Measurements from ENCODE around the gene KCNN4. TPM values are rescaled to one million over a fixed set of nuclear protein-coding genes. Genes with fewer than 3 reads are reported as not detected.

Gene KCNN4
- total and polyA plus RNA-seq, 2 donors (not counting 1 experiment from before 2014, with no cell fraction given), result 107 to 267 TPM

DNA sequence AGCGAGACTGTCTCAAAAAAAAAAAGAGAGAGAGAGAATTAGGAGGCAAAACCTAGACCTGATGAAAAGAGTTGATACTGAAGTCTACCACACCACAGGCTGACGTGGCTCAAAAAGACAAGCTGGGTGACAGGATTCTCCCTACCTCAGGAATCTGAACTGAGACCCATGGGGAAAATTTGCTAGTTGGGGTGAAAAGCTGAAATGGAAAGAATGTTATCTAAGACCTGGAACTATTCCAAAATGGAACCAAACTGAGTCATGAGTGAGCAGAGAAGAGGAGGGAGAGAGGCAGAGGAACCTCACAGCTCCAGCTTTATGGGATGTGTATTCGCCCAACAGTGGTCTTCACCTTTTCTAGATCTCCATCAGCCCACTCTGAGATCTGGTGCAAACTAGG, 37.7 kb downstream of the KCNN4 start:
- ChIA-PET CTCF (interaction anchor here (1.3 to 10.4 kb wide), 6 partner anchors 12 to 73 kb away, joined by 3 to 237 read pairs (median 72); partner anchors contain the start of genes KCNN4, PLAUR and SMG9), POLR2A (interaction anchor here (0.7 kb wide), 1 partner anchor 132 kb away, joined by 3 read pairs; no protein-coding TSS in a partner anchor)
- ATAC-seq (ENCODE audit: low read depth) (no peak), DNase-seq (no peak)
- Histone ChIP-seq H3K36me3 (replicated peaks in 1 of 2; ENCODE audit: control extremely low read depth in 1 of 2, control insufficient read depth in 1 of 2, extremely low read depth in 1 of 2, insufficient read depth in 2 of 2, low read length in 1 of 2) (peaks cover 2 to 97% of the 10 kb centered on the region in 2 experiments), H3K9me3 (ENCODE audit: control extremely low read depth in 1 of 3, control insufficient read depth in 2 of 3, insufficient read depth in 1 of 3, low read length in 2 of 3) (no peaks in the 10 kb centered on the region), H3K9ac (ENCODE audit: low read length) (no peak overlapping the region), H2AFZ (ENCODE audit: insufficient read depth, low read depth, low read length, poor library complexity, severe bottlenecking) (no peak overlapping the region), H3K4me2 (replicated peaks; ENCODE audit: low read depth, low read length, poor library complexity, severe bottlenecking) (no peak overlapping the region), H3K4me3 (ENCODE audit: control extremely low read depth in 1 of 5, extremely low read depth in 1 of 5, insufficient read depth in 1 of 5, low read depth in 2 of 5, low read length in 4 of 5) (no peak overlapping the region), H3K4me1 (ENCODE audit: control insufficient read depth in 2 of 2, insufficient read depth in 2 of 2, low read length in 2 of 2) (peaks cover 9 to 21% of the 10 kb centered on the region in 2 donors), H3K27me3 (replicated peaks in 1 of 4; ENCODE audit: control extremely low read depth in 1 of 4, control insufficient read depth in 3 of 4, insufficient read depth in 4 of 4, low read length in 3 of 4) (no peaks in the 10 kb centered on the region), H3K79me2 (ENCODE audit: control insufficient read depth, insufficient read depth, low read length) (peaks cover 4% of the 10 kb centered on the region), H3K27ac (ENCODE audit: low read length in 2 of 2) (no peak overlapping the region), H4K20me1 (ENCODE audit: control insufficient read depth, insufficient read depth, low read length, poor library complexity, severe bottlenecking) (no peaks in the 10 kb centered on the region)
- Mint-ChIP-seq H3K9me3 (ENCODE audit: insufficient read depth) (no peaks in the 10 kb centered on the region), H3K27ac (no peak overlapping the region), H3K27me3 (no peaks in the 10 kb centered on the region), H3K4me3 (no peak overlapping the region), H3K4me1 (peaks cover 21% of the 10 kb centered on the region)
- intact Hi-C loops (cut with micrococcal nuclease), result no loop called here
- TF ChIP-seq, protein P1, sequence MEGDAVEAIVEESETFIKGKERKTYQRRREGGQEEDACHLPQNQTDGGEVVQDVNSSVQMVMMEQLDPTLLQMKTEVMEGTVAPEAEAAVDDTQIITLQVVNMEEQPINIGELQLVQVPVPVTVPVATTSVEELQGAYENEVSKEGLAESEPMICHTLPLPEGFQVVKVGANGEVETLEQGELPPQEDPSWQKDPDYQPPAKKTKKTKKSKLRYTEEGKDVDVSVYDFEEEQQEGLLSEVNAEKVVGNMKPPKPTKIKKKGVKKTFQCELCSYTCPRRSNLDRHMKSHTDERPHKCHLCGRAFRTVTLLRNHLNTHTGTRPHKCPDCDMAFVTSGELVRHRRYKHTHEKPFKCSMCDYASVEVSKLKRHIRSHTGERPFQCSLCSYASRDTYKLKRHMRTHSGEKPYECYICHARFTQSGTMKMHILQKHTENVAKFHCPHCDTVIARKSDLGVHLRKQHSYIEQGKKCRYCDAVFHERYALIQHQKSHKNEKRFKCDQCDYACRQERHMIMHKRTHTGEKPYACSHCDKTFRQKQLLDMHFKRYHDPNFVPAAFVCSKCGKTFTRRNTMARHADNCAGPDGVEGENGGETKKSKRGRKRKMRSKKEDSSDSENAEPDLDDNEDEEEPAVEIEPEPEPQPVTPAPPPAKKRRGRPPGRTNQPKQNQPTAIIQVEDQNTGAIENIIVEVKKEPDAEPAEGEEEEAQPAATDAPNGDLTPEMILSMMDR (IDR thresholded peaks at IDR 0.05), result no peak
- TF ChIP-seq EZH2 (IDR thresholded peaks at IDR 0.05; ENCODE audit: borderline replicate concordance, insufficient read depth, low read depth, low read length, poor library complexity, severe bottlenecking), result no peak
- WGBS (ENCODE audit: insufficient coverage), result 100% methylated on average over 1 of the region's 3 CpGs

DNA sequence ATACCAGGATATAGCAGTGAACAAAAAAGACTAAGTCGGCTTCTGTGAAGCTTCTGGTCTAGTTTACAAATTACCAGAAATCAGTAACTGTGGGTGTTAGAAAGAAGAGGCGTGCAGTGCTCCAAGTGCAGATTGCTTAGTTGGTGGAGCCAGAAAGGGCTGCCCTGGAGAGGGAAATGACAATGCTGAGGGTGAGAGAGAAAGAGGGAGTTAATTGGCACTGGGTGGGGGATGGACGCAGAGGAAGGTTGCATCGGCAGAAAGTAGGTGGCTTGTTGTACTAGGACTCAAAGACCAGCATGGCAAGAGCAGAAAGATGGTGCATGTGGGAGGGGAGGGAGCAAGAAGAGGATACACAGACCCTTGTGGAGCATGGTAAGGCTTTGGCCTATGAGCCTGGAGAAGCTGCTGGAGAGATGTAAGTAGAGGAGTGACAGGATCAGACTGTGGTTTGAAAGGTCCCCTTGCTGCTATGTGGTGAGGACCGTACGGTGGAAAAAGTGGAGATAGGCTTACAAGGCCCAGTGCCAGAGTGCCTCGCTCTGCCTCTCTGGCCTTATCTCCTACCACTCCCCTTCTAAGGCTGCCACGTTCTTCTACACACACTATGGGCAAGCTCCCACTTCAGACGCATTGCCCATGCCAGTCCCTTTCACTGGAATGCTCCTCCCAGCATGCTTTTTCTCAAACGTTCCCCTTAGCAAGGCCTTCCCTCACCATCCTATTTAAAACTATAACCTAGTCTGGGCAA, 39.5 kb downstream of the KCNN4 start:
- H3K9me3 ChIP-seq (ENCODE audit: control extremely low read depth in 1 of 3, control insufficient read depth in 2 of 3, insufficient read depth in 1 of 3, low read length in 2 of 3), result no peaks in the 10 kb centered on the region
- no peak overlapping the region for H3K9ac ChIP-seq (ENCODE audit: low read length)
- no peak overlapping the region for H3K4me3 Mint-ChIP-seq
- ChIA-PET CTCF (interaction anchor here (6.6 to 10.4 kb wide), 3 partner anchors 13 to 69 kb away, joined by 61 to 237 read pairs (median 96); partner anchors contain the start of genes KCNN4 and SMG9), POLR2A (interaction anchor here (0.7 kb wide), 1 partner anchor 40 kb away, joined by 4 read pairs; no protein-coding TSS in a partner anchor)
- ATAC-seq (ENCODE audit: low read depth) (no peak), DNase-seq (no peak)
- TF ChIP-seq, protein P1 (IDR thresholded peaks at IDR 0.05), result no peak
- TF ChIP-seq EZH2 (IDR thresholded peaks at IDR 0.05; ENCODE audit: borderline replicate concordance, insufficient read depth, low read depth, low read length, poor library complexity, severe bottlenecking), result no peak
- no peak overlapping the region for H2AFZ ChIP-seq (ENCODE audit: insufficient read depth, low read depth, low read length, poor library complexity, severe bottlenecking)
- no peaks in the 10 kb centered on the region for H4K20me1 ChIP-seq (ENCODE audit: control insufficient read depth, insufficient read depth, low read length, poor library complexity, severe bottlenecking)
- H3K36me3 ChIP-seq (replicated peaks in 1 of 2; ENCODE audit: control extremely low read depth in 1 of 2, control insufficient read depth in 1 of 2, extremely low read depth in 1 of 2, insufficient read depth in 2 of 2, low read length in 1 of 2), result peaks cover 2 to 96% of the 10 kb centered on the region in 2 experiments
- no peak overlapping the region for H3K4me2 ChIP-seq (replicated peaks; ENCODE audit: low read depth, low read length, poor library complexity, severe bottlenecking)
- H3K27ac ChIP-seq (ENCODE audit: low read length in 2 of 2), result no peak overlapping the region
- H3K79me2 ChIP-seq (ENCODE audit: control insufficient read depth, insufficient read depth, low read length), result peaks cover 4% of the 10 kb centered on the region
- no peak overlapping the region for H3K4me3 ChIP-seq (ENCODE audit: control extremely low read depth in 1 of 5, extremely low read depth in 1 of 5, insufficient read depth in 1 of 5, low read depth in 2 of 5, low read length in 4 of 5)
- no peaks in the 10 kb centered on the region for H3K27me3 ChIP-seq (replicated peaks in 1 of 4; ENCODE audit: control extremely low read depth in 1 of 4, control insufficient read depth in 3 of 4, insufficient read depth in 4 of 4, low read length in 3 of 4)
- H3K4me1 ChIP-seq (ENCODE audit: control insufficient read depth in 2 of 2, insufficient read depth in 2 of 2, low read length in 2 of 2), result peaks cover 7 to 9% of the 10 kb centered on the region in 2 donors
- H3K4me1 Mint-ChIP-seq, result peaks cover 12% of the 10 kb centered on the region
- no peak overlapping the region for H3K27ac Mint-ChIP-seq
- intact Hi-C loops (cut with micrococcal nuclease), result no loop called here
- no peaks in the 10 kb centered on the region for H3K27me3 Mint-ChIP-seq
- 97% methylated on average over 9 of the region's 10 CpGs for WGBS (ENCODE audit: insufficient coverage)
- no peaks in the 10 kb centered on the region for H3K9me3 Mint-ChIP-seq (ENCODE audit: insufficient read depth)

All from B cell (primary cell).